Fibroblast of lung (primary cell): ENCODE measurements around the gene OLIG2.

Experiments
- EZH2 ChIP-seq: IDR thresholded peaks from 2 replicates; pipeline ENCODE4 v1.5.1; 2012; ENCODE audit warnings: low read length, control low read depth, mild to moderate bottlenecking; ENCODE audit errors: missing control alignments
- TF ChIP-seq, protein P1 (sequence below), 2 donors: IDR thresholded peaks in 1 of 2; conservative IDR thresholded peaks in 1 of 2; 1 replicate in 1 of 2; 2 replicates in 1 of 2; pipeline ENCODE4 v1.5.1; 2011 to 2012; ENCODE audit warnings: low read length in 2 of 2, control low read depth in 1 of 2, inconsistent platforms in 1 of 2, low read depth in 1 of 2, mild to moderate bottlenecking in 1 of 2

DNA sequence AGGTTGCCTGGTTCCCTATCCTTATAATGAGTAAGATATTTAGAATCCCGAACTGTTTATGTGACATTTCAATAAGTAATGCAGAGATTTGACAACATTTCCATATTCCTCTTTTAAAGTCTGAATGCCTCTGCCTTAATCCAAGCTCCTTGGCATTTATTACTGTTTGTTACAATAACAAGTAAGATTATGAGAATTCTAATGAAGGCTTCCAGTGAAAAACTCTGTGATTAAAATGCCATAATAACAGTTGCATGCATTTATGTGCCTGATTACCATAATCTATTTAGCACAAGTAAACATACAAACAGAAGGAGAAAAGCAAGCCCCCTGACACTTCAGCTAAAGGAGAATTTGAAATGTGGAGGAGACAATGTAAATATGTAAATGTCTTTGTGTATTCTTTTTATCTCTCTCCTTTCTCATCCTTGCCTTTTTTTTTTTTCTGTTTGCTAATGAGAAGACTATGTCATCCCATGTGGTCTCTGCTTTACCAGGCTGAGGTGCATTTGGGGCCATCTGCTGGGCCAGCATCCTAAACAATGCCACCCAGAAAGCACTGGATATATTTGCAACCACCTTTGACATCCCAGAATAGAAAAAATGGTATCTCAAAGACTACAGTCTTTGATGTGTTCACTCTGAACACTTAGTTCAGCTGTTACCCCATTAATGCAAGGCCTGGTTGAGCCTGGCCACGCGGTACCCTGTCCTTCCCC lies 17.2 kb upstream of the OLIG2 start:
- TF ChIP-seq, protein P1, sequence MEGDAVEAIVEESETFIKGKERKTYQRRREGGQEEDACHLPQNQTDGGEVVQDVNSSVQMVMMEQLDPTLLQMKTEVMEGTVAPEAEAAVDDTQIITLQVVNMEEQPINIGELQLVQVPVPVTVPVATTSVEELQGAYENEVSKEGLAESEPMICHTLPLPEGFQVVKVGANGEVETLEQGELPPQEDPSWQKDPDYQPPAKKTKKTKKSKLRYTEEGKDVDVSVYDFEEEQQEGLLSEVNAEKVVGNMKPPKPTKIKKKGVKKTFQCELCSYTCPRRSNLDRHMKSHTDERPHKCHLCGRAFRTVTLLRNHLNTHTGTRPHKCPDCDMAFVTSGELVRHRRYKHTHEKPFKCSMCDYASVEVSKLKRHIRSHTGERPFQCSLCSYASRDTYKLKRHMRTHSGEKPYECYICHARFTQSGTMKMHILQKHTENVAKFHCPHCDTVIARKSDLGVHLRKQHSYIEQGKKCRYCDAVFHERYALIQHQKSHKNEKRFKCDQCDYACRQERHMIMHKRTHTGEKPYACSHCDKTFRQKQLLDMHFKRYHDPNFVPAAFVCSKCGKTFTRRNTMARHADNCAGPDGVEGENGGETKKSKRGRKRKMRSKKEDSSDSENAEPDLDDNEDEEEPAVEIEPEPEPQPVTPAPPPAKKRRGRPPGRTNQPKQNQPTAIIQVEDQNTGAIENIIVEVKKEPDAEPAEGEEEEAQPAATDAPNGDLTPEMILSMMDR (conservative IDR thresholded peaks at IDR 0.05 in 1 of 2, IDR thresholded peaks at IDR 0.05 in 1 of 2; ENCODE audit: low read depth in 1 of 2, low read length in 2 of 2): no peak
- TF ChIP-seq EZH2: no peak
